ENCODE results near the gene CYSTM1. TPM values are rescaled to one million over a fixed set of nuclear protein-coding genes. Genes with fewer than 3 reads are reported as not detected.

CYSTM1 gene, protein sequence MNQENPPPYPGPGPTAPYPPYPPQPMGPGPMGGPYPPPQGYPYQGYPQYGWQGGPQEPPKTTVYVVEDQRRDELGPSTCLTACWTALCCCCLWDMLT
- polyA plus RNA-seq (ENCODE audit: insufficient read length in 4 of 4), result 10 to 100 TPM; 63.4 to 82.0 (median 74.5) TPM

GRCh38 chr5:140174465-140175366 is at the start of gene CYSTM1:
CYSTM1 (plus strand) TSS chr5:140175188; CDS start chr5:140194466, 19,278 bp downstream.
- peak; percentile 86 to 97 (median 94) for DNase-seq (ENCODE audit: low read depth in 4 of 4, low spot score in 2 of 4)

GRCh38 chr5:140125637-140126036 is 49.4 kb upstream of the CYSTM1 start, which contains the start of gene IGIP:
IGIP (plus strand) TSS chr5:140125937; CDS start chr5:140128477, 2,540 bp downstream.
- no peak for DNase-seq (ENCODE audit: low read depth in 4 of 4, low spot score in 2 of 4)

DNA sequence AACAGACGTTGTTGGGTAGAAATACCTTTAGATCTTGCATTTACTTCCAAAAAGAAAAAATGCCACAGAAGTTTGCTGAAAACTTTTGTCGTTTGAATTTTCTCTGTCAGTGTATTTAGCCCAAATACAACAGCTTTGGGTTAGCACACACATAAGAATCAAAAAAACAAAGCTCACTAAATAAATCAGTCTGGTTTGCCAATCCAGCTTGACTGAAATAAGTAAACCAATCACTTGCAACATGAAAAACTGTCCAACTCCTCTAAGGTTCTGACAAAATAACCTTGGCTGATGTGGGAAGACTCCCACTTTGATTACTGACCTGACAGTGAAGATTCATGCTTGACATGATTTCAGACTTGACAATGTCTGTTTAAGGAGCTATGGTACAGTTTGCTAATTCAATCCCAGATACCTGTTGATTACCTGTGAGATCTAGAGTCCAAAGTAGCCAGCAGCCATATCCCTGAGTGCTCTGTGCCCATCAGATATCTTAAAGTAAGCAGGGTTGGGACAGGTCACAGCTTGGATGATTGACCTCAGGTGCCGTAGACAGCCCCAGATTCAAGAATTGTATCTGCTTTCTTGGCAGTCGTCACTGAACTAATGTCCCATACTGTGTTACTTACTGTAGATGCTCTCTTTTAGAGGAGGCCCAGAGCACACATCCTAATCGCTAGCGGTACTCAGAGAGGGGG is 48.5 kb upstream of the CYSTM1 start:
- DNase-seq (ENCODE audit: low read depth in 4 of 4, low spot score in 2 of 4), result no peak

GRCh38 chr5:140128376-140128775 is 46.6 kb upstream of the CYSTM1 start:
- no peak for DNase-seq (ENCODE audit: low read depth in 4 of 4, low spot score in 2 of 4)

GRCh38 chr5:140130949-140131733 is 43.8 kb upstream of the CYSTM1 start:
- no peak for DNase-seq (ENCODE audit: low read depth in 4 of 4, low spot score in 2 of 4)

DNA sequence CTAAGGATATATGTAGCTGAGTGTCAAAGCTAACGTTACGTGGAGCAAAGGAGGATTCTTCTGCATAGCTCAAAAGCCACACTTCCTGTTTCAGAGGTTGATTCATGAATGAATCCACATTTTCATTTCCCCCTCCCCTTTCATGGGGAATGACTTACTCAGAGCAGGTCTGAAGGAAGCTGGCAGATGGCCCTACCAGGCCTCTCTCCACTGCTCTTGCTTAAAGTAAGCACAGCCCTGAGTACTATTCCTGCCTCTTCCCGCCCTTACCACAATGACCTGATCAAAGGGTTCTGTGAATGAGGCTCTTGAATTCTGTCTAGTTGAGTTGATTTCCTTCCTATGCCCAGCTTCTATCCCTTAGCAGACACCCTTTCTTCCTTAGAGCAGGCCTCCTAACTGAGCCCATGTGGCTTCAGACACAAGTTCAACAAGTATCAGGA is 43.0 kb upstream of the CYSTM1 start:
- DNase-seq (ENCODE audit: low read depth in 4 of 4, low spot score in 2 of 4), result no peak

GRCh38 chr5:140133514-140134167 is 41.3 kb upstream of the CYSTM1 start:
- DNase-seq (ENCODE audit: low read depth in 4 of 4, low spot score in 2 of 4), result no peak

DNA sequence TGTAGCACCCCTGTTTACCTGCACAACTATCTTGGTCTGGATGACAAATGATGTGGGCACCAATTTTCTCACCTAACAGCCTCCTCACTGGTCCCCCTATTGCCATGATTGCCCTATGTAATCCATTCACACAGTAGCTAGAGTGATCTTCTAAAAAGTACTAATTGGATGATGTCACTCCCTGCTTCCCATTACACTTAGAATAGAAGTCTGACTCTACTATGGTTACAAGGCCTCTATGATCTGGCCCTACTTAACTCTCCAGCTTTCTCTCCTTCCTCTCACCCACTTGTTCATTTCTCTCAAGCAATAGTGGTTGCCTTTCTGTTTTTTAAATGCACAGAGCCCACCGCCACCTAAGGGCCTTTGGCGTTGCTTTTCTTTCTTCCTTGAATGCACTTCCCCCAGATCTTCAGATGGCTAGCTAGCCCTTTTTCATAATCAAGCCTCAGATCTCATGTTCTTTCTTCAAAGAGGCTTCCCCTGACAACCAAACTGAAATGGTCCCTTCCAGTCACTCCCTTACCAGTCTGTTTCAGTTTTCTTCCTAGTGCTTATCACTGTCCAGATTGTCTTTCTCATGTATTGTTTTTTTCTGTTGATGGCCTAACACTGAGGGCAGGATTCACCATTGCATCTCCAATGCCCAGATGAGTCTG is 40.6 kb upstream of the CYSTM1 start:
- no peak for DNase-seq (ENCODE audit: low read depth in 4 of 4, low spot score in 2 of 4)

DNA sequence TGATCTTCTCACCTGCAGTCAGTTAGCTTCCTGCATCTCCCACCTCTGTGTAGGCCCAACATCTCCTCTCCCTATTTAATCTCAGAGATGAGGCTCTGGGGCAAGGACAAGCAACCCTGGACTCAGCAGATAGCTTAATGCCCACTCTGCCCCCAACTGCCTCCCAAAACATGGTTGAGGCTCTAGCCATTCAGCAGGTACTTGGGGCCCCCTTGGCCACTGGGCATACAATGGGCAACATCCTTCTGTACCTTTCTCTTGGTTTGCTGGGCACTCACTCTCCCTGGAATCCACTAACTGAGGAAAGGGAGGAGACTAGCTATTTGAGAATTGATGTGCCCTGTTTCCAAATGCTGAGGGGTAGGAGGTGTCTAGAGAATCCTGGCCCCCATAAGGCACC is 39.9 kb upstream of the CYSTM1 start:
- DNase-seq (ENCODE audit: low read depth in 4 of 4, low spot score in 2 of 4), result no peak

- no peak for DNase-seq (ENCODE audit: low read depth in 4 of 4, low spot score in 2 of 4)
Measured at GRCh38 chr5:140136624-140137023, 38.4 kb upstream of the CYSTM1 start.

DNA sequence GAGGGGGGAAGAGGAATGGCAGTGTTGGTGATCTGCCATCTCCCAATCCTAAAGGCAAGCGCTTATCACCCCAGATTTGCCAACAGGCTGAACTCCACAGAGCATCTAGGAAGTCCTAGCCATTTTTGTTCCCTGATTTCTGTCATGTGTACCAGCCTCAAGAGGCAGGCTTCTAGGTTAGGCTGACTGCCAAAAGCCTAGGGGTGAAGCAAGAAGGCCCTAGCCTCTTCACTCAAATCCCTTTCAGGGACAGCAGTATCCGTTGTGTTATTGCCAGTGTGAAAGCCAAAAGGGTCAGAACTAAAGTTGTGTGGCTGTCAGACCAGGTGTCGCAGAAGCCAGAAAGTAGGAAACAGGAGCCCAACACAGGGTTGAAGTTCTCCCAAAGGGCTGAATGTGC is 34.6 kb upstream of the CYSTM1 start:
- no peak for DNase-seq (ENCODE audit: low read depth in 4 of 4, low spot score in 2 of 4)

DNA sequence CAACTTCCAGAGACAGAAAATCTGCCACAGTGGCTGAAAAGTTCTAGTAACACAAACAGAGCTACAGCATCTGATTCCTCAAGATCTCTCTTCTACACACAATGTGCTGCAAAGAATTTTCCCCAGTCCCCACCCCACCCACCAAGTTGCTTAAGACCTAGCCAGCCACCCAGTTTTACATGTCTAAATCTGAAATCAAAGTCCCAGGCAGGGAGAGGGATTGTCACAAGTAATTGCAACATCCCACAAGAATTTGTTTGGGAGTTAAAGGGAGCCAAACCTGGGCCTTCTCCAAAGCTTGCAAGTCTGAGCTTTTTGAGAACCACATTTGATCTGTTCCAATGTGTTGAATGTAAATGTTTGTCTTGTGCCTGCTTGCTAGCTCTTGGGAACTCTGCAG is 33.7 kb upstream of the CYSTM1 start:
- DNase-seq (ENCODE audit: low read depth in 4 of 4, low spot score in 2 of 4), result no peak

GRCh38 chr5:140142246-140142645 is 32.7 kb upstream of the CYSTM1 start:
- DNase-seq (ENCODE audit: low read depth in 4 of 4, low spot score in 2 of 4), result no peak

DNA sequence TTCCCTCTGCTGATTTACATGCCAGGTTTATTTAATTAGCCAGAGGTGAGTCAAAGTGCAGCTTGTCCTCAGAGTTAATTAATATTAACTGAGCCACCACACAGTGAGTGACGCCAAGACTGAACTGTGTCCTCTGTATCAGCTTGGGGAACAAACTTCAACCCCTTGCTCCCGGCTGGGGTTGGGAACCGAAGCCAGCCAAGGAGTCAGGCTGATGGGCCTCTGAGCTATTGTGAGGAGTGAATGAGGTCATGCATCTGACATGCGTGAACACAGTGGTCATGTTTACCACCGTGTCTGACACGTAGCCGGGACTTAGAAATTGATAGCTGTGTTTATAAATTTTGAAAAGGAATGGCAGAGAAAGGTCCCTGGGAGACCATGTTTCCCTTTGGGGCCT is 32.1 kb upstream of the CYSTM1 start:
- no peak for DNase-seq (ENCODE audit: low read depth in 4 of 4, low spot score in 2 of 4)

- DNase-seq (ENCODE audit: low read depth in 4 of 4, low spot score in 2 of 4), result no peak
Measured at GRCh38 chr5:140143521-140144258, 31.3 kb upstream of the CYSTM1 start.

DNA sequence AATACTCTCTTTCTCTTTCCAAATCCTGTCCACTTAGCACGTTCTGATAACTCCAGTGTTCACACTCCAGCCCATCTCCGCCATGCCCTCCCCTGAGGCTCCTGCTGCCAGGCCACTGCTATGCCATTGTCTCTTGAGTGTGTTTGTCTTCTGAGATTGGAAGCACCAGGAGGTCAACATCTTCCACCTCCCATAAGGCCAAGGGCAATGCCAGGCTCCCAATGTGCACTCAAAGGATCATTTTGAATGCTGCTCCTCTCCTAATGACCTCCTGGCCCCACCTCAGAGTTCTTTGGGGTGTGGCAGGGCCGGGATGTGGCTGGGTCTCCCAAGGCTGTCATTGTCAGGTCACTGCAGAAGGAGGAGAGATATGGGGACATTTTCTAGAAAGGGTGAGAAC is 29.7 kb upstream of the CYSTM1 start:
- no peak for DNase-seq (ENCODE audit: low read depth in 4 of 4, low spot score in 2 of 4)

GRCh38 chr5:140145818-140146522 is 29.0 kb upstream of the CYSTM1 start:
- peak; percentile 13 to 58 (median 46) for DNase-seq (ENCODE audit: low read depth in 4 of 4, low spot score in 2 of 4)

- DNase-seq (ENCODE audit: low read depth in 4 of 4, low spot score in 2 of 4), result no peak
Measured at GRCh38 chr5:140146523-140146842, 28.5 kb upstream of the CYSTM1 start.
